Esophagus (tissue), 2 donors: ENCODE data around the gene CTNNA2. TPM values are rescaled to one million over a fixed set of nuclear protein-coding genes. Genes with fewer than 3 reads are reported as not detected.

ENCODE experiments used
- H3K27ac ChIP-seq, 2 donors: one replicate each; pipeline ENCODE4 v1.5.1; 2013; ENCODE audit warnings: low read depth in 2 of 2, mild to moderate bottlenecking in 2 of 2, inconsistent platforms in 1 of 2, low read length in 1 of 2, moderate library complexity in 1 of 2
- H3K27me3 ChIP-seq, 2 donors: one replicate each; pipeline ENCODE4 v1.6.1; 2013; ENCODE audit warnings: low read length in 2 of 2, control low read depth in 1 of 2, mild to moderate bottlenecking in 1 of 2; ENCODE audit not compliant: insufficient read depth in 2 of 2, control insufficient read depth in 1 of 2
- H3K36me3 ChIP-seq, 2 donors: one replicate each; pipeline ENCODE4 v1.6.1; 2013; ENCODE audit warnings: low read length in 1 of 2; ENCODE audit not compliant: control insufficient read depth in 2 of 2, insufficient read depth in 2 of 2
- H3K4me1 ChIP-seq, 2 donors: one replicate each; pipeline ENCODE4 v1.6.1; 2013; ENCODE audit warnings: low read length in 1 of 2; ENCODE audit not compliant: control insufficient read depth in 2 of 2, insufficient read depth in 2 of 2
- H3K4me3 ChIP-seq, 2 donors: one replicate each; pipeline ENCODE4 v1.5.1; 2013; ENCODE audit warnings: low read length in 2 of 2, mild to moderate bottlenecking in 2 of 2, low read depth in 1 of 2, moderate library complexity in 1 of 2
- H3K9me3 ChIP-seq, 2 donors: one replicate each; pipeline ENCODE4 v1.6.1; 2013; ENCODE audit warnings: mild to moderate bottlenecking in 2 of 2, low read depth in 1 of 2, low read length in 1 of 2, moderate library complexity in 1 of 2; ENCODE audit not compliant: control insufficient read depth in 2 of 2, insufficient read depth in 1 of 2
- WGBS, 2 donors: extraction: QIAGEN DNeasy Blood & Tissue Kit; methylation state at CpG; one replicate each; pipeline ENCODE4 v1.1.7; 2013; 5-methylcytosine and 5-hydroxymethylcytosine counted together
- polyA plus RNA-seq, 2 donors: library from polyadenylated mRNA; stranded (reverse); fragments of 200-250 nt; gene quantifications; one replicate each; pipeline ENCODE4 v1.2.3, GENCODE V29; 2013
- donor health status: healthy with polysubstance abuse.
- donor health status: Bipolar disorder and iron deficiency.

The CTNNA2 gene
- polyA plus RNA-seq, 2 donors, result 0.02 TPM; not detected in 1

GRCh38 chr2:79822136-79822535 is 309.3 kb downstream of the CTNNA2 start:
- Histone ChIP-seq H3K4me3 (no peak overlapping the region), H3K4me1 (no peaks in the 10 kb centered on the region), H3K9me3 (peaks cover 3% of the 10 kb centered on the region in 2 donors), H3K27ac (no peak overlapping the region), H3K36me3 (no peaks in the 10 kb centered on the region), H3K27me3 (no peaks in the 10 kb centered on the region)
- 60 to 61% methylated on average over 2 of the region's 2 CpGs for WGBS, 2 donors

GRCh38 chr2:79824086-79824786 is 311.4 kb downstream of the CTNNA2 start:
- no peak overlapping the region for H3K27ac ChIP-seq
- 61 to 65% methylated on average over 6 of the region's 6 CpGs for WGBS, 2 donors

GRCh38 chr2:79827881-79828280 is 315.0 kb downstream of the CTNNA2 start:
- H3K27me3 ChIP-seq, result no peaks in the 10 kb centered on the region
- H3K9me3 ChIP-seq, result peaks cover 0 to 3% of the 10 kb centered on the region in 2 donors
- WGBS, 2 donors, result 93 to 99% methylated on average over 1 of the region's 1 CpG
- no peaks in the 10 kb centered on the region for H3K36me3 ChIP-seq
- H3K4me1 ChIP-seq, result no peaks in the 10 kb centered on the region
- H3K4me3 ChIP-seq, result no peak overlapping the region
- no peak overlapping the region for H3K27ac ChIP-seq

More at GRCh38 chr2:79824086-79824786, 311.4 kb downstream of the CTNNA2 start:
- Histone ChIP-seq H3K36me3 (no peaks in the 10 kb centered on the region), H3K9me3 (peaks cover 3% of the 10 kb centered on the region in 2 donors), H3K4me3 (no peak overlapping the region), H3K4me1 (no peaks in the 10 kb centered on the region), H3K27me3 (no peaks in the 10 kb centered on the region)

GRCh38 chr2:79830501-79830900 is 317.6 kb downstream of the CTNNA2 start:
- no peak overlapping the region for H3K27ac ChIP-seq
- H3K4me1 ChIP-seq, result no peaks in the 10 kb centered on the region
- no peaks in the 10 kb centered on the region for H3K27me3 ChIP-seq
- H3K4me3 ChIP-seq, result no peak overlapping the region
- H3K36me3 ChIP-seq, result no peaks in the 10 kb centered on the region
- 67 to 73% methylated on average over 7 of the region's 7 CpGs for WGBS, 2 donors
- no peaks in the 10 kb centered on the region for H3K9me3 ChIP-seq

GRCh38 chr2:79831961-79832360 is 319.1 kb downstream of the CTNNA2 start:
- WGBS, 2 donors, result 38 to 41% methylated on average over 3 of the region's 3 CpGs
- H3K27ac ChIP-seq, result no peak overlapping the region

GRCh38 chr2:79832511-79833234 is 319.8 kb downstream of the CTNNA2 start:
- Histone ChIP-seq H3K4me1 (no peaks in the 10 kb centered on the region), H3K27ac (no peak overlapping the region), H3K9me3 (no peaks in the 10 kb centered on the region), H3K27me3 (no peaks in the 10 kb centered on the region), H3K36me3 (no peaks in the 10 kb centered on the region), H3K4me3 (no peak overlapping the region)
- 41 to 50% methylated on average over 6 of the region's 6 CpGs for WGBS, 2 donors

More at GRCh38 chr2:79831961-79832360, 319.1 kb downstream of the CTNNA2 start:
- Histone ChIP-seq H3K4me1 (no peaks in the 10 kb centered on the region), H3K36me3 (no peaks in the 10 kb centered on the region), H3K9me3 (no peaks in the 10 kb centered on the region), H3K4me3 (no peak overlapping the region), H3K27me3 (no peaks in the 10 kb centered on the region)

- no peaks in the 10 kb centered on the region for H3K4me1 ChIP-seq
- H3K27ac ChIP-seq, result no peak overlapping the region
- H3K36me3 ChIP-seq, result no peaks in the 10 kb centered on the region
- no peaks in the 10 kb centered on the region for H3K27me3 ChIP-seq
- 66 to 70% methylated on average over 1 of the region's 1 CpG for WGBS, 2 donors
- no peaks in the 10 kb centered on the region for H3K9me3 ChIP-seq
- no peak overlapping the region for H3K4me3 ChIP-seq
Measured at GRCh38 chr2:79833235-79833878, 320.5 kb downstream of the CTNNA2 start.

- 57 to 70% methylated on average over 1 of the region's 1 CpG for WGBS, 2 donors
- Histone ChIP-seq H3K27me3 (no peaks in the 10 kb centered on the region), H3K27ac (no peak overlapping the region), H3K4me1 (no peaks in the 10 kb centered on the region), H3K4me3 (no peak overlapping the region), H3K9me3 (no peaks in the 10 kb centered on the region), H3K36me3 (no peaks in the 10 kb centered on the region)
Measured at GRCh38 chr2:79835911-79836310, 323.1 kb downstream of the CTNNA2 start.

DNA sequence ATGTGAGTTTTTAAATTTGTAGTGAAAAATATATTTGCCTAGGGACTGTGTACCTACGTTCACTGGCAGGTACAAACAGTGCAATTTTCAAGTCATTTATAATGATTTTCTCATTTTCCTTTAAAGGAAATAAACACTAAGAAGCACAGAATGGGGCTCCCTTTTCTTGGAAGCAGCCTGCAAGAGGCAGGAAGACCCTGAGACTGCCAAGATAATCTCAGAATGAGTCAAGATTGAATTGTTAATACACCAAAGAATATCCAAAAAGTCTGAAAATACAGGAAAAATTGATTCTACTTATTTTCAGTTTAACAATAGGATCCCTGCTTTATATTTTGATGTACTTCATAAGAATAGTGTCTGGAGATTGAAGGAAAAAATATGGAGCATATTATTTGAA is 331.2 kb downstream of the CTNNA2 start:
- Histone ChIP-seq H3K4me3 (no peak overlapping the region), H3K27me3 (no peaks in the 10 kb centered on the region), H3K4me1 (no peaks in the 10 kb centered on the region), H3K27ac (no peak overlapping the region), H3K9me3 (no peaks in the 10 kb centered on the region), H3K36me3 (no peaks in the 10 kb centered on the region)
- 14 to 24% methylated on average over 1 of the region's 1 CpG for WGBS, 2 donors
